ENCODE measurements around the gene ATG16L1. TPM values are rescaled to one million over a fixed set of nuclear protein-coding genes. Genes with fewer than 3 reads are reported as not detected.

The ATG16L1 gene
- total RNA-seq, 1 experiment from 2014 or later = 42.0 TPM

DNA sequence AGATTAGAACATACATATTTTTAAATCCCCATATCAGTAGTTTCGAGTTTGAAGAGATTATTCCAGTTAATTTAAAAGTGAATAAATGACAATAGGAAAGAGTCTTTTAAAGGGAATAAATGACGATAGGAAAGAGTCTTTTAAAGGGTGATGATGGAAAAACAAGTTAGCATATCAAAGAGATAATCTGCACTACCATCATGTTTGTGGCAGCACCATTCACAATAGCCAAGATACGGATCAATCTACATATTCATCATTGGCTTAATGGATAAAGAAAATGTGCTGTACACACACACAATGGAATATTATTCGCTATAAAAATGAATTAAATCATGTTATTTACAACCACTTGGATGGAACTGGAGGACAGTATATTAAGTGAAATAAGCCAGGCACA lies 15.0 kb downstream of the ATG16L1 start:
- TF ChIP-seq, protein P1, sequence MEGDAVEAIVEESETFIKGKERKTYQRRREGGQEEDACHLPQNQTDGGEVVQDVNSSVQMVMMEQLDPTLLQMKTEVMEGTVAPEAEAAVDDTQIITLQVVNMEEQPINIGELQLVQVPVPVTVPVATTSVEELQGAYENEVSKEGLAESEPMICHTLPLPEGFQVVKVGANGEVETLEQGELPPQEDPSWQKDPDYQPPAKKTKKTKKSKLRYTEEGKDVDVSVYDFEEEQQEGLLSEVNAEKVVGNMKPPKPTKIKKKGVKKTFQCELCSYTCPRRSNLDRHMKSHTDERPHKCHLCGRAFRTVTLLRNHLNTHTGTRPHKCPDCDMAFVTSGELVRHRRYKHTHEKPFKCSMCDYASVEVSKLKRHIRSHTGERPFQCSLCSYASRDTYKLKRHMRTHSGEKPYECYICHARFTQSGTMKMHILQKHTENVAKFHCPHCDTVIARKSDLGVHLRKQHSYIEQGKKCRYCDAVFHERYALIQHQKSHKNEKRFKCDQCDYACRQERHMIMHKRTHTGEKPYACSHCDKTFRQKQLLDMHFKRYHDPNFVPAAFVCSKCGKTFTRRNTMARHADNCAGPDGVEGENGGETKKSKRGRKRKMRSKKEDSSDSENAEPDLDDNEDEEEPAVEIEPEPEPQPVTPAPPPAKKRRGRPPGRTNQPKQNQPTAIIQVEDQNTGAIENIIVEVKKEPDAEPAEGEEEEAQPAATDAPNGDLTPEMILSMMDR (conservative IDR thresholded peaks at IDR 0.05) = no peak
- Mint-ChIP-seq H3K4me3 (no peak overlapping the region), H3K27ac (peak overlapping the region in 1 of 3 experiments; percentile 19; a peak in 1 of 7 replicates), H3K9me3 (no peaks in the 10 kb centered on the region), H3K4me1 (no peaks in the 10 kb centered on the region; a peak in 1 of 4 replicates), H3K36me3 (ENCODE audit: insufficient read depth in 1 of 3, low read depth in 3 of 3) (peaks cover 46 to 95% (median 81%) of the 10 kb centered on the region in 3 experiments), H3K27me3 (ENCODE audit: low read depth) (no peaks in the 10 kb centered on the region)
- Histone ChIP-seq H3K9ac (ENCODE audit: extremely low read depth, insufficient read length, low read length) (no peak overlapping the region), H3K79me1 (ENCODE audit: insufficient read depth, low read depth, low read length, poor library complexity, severe bottlenecking) (no peaks in the 10 kb centered on the region), H3K4me2 (ENCODE audit: insufficient read depth, insufficient read length, low read length) (no peak overlapping the region), H2AFZ (ENCODE audit: low read length) (no peak overlapping the region), H4K91ac (ENCODE audit: insufficient read length, low read depth, low read length) (no peak overlapping the region), H2BK20ac (ENCODE audit: low read depth, low read length, poor library complexity, severe bottlenecking) (no peak overlapping the region), H3K18ac (ENCODE audit: insufficient read length, low read depth, low read length) (no peak overlapping the region), H3K4ac (ENCODE audit: low read depth, low read length) (no peak overlapping the region), H3K79me2 (ENCODE audit: insufficient read depth, low read length) (no peaks in the 10 kb centered on the region; the same call in 1 of the 2 replicates), H3K56ac (ENCODE audit: insufficient read length, low read depth, low read length) (no peak overlapping the region), H4K5ac (ENCODE audit: insufficient read length, low read depth, low read length) (no peak overlapping the region), H4K8ac (replicated peaks; ENCODE audit: insufficient read length, low read depth, low read length) (no peak overlapping the region), H3K27ac (ENCODE audit: insufficient read length, low read depth, low read length) (no peak overlapping the region), H3K14ac (ENCODE audit: insufficient read depth, low read length) (no peak overlapping the region), H2AK5ac (ENCODE audit: insufficient read length, low read length) (no peak overlapping the region), H2BK5ac (ENCODE audit: insufficient read length, low read length) (no peak overlapping the region), H3K23ac (ENCODE audit: insufficient read length, low read depth, low read length) (no peak overlapping the region), H3K4me1 (ENCODE audit: insufficient read depth, low read length) (no peaks in the 10 kb centered on the region), H3T11ph (ENCODE audit: low read length) (no peak overlapping the region), H3K27me3 (ENCODE audit: insufficient read depth, low read length) (no peaks in the 10 kb centered on the region), H2BK120ac (ENCODE audit: low read depth, low read length, poor library complexity, severe bottlenecking) (no peak overlapping the region), H3K9me3 (ENCODE audit: control insufficient read depth, low read depth, low read length) (no peaks in the 10 kb centered on the region), H2BK15ac (ENCODE audit: low read depth, low read length) (no peak overlapping the region), H3K23me2 (ENCODE audit: insufficient read length, low read depth, low read length, poor library complexity, severe bottlenecking) (no peaks in the 10 kb centered on the region), H4K20me1 (ENCODE audit: control insufficient read depth, insufficient read depth, insufficient read length) (no peaks in the 10 kb centered on the region), H2BK12ac (ENCODE audit: insufficient read length, low read depth, low read length) (no peak overlapping the region)
- no CpG with 5 or more reads among the region's 4 CpGs for WGBS (ENCODE audit: extremely low coverage, insufficient read length, low lambda C conversion rate)
- DNase-seq = no peak

Measured in H9 (cell line).